OCI-LY1 (cell line): ENCODE results near the gene GMDS.

Experiments used
- H2AFZ ChIP-seq: fragments of 200-600 bp; sonication (generic), shearing (Covaris generic); 2 replicates; pipeline ENCODE4 v1.6.0; 2014; ENCODE audit warnings: antibody characterized with exemption, mild to moderate bottlenecking, low read length
- H3F3A ChIP-seq: fragments of 200-600 bp; sonication (generic), shearing (Covaris generic); 2 replicates; pipeline ENCODE4 v1.6.0; 2014; ENCODE audit warnings: mild to moderate bottlenecking, antibody characterized with exemption, low read length, moderate library complexity; ENCODE audit not compliant: insufficient read depth
- H3K27ac ChIP-seq: fragments of 200-600 bp; sonication (generic); 2 replicates; pipeline ENCODE4 v1.5.1; 2014; ENCODE audit warnings: low read length, mixed run types, mild to moderate bottlenecking, low read depth; ENCODE audit not compliant: poor library complexity, severe bottlenecking
- H3K27me3 ChIP-seq: fragments of 200-600 bp; sonication (generic); 2 replicates; pipeline ENCODE4 v1.6.0; 2014; ENCODE audit warnings: antibody characterized with exemption, mild to moderate bottlenecking, low read length, moderate library complexity; ENCODE audit not compliant: insufficient read depth
- H3K36me3 ChIP-seq: fragments of 200-600 bp; sonication (generic); 2 replicates; pipeline ENCODE4 v1.6.1; 2014; ENCODE audit warnings: mild to moderate bottlenecking, antibody characterized with exemption, low read length, moderate library complexity, mixed read lengths; ENCODE audit not compliant: insufficient read depth
- H3K4me1 ChIP-seq: fragments of 200-600 bp; sonication (generic); 2 replicates; pipeline ENCODE4 v1.5.1; 2014; ENCODE audit warnings: mild to moderate bottlenecking, low read length, moderate library complexity; ENCODE audit not compliant: insufficient read depth, severe bottlenecking
- H3K4me2 ChIP-seq: fragments of 200-600 bp; sonication (generic), shearing (Covaris generic); 2 replicates; pipeline ENCODE4 v1.6.1; 2014; ENCODE audit warnings: low read length
- H3K4me3 ChIP-seq: fragments of 200-600 bp; sonication (generic); 2 replicates; pipeline ENCODE4 v1.5.1; 2014; ENCODE audit warnings: low read length, low read depth, mild to moderate bottlenecking, mixed read lengths; ENCODE audit not compliant: poor library complexity, severe bottlenecking
- H3K79me2 ChIP-seq: fragments of 200-600 bp; shearing (Covaris generic); 2 replicates; pipeline ENCODE4 v1.6.1; 2016; ENCODE audit warnings: mixed run types, low read length, mixed read lengths; ENCODE audit not compliant: insufficient read depth
- H3K9ac ChIP-seq: fragments of 200-600 bp; sonication (generic), shearing (Covaris generic); 2 replicates; pipeline ENCODE4 v1.6.1; 2014; ENCODE audit warnings: mild to moderate bottlenecking, low read length, mixed read lengths
- H3K9me2 ChIP-seq: fragments of 200-600 bp; sonication (generic), shearing (Covaris generic); 2 replicates; pipeline ENCODE4 v1.6.1; 2014; ENCODE audit warnings: low read depth, mild to moderate bottlenecking, low read length, mixed read lengths
- H3K9me3 ChIP-seq: fragments of 200-600 bp; shearing (Covaris generic); 2 replicates; pipeline ENCODE4 v1.6.1; 2014; ENCODE audit warnings: low read length, mixed read lengths
- H4K20me1 ChIP-seq: fragments of 200-600 bp; sonication (generic), shearing (Covaris generic); 2 replicates; pipeline ENCODE4 v1.6.0; 2016; ENCODE audit warnings: mild to moderate bottlenecking, low read length; ENCODE audit not compliant: insufficient read depth
- CTCF ChIP-seq: fragments of 200-600 bp; sonication (generic), shearing (Covaris generic); IDR thresholded peaks from 2 replicates; pipeline ENCODE4 v1.5.1; 2017; ENCODE audit warnings: mild to moderate bottlenecking, antibody characterized with exemption, low read length, moderate library complexity, mixed read lengths
- EZH2 ChIP-seq: fragments of 200-600 bp; sonication (generic), shearing (Covaris generic); IDR thresholded peaks from 2 replicates; pipeline ENCODE4 v1.8.0; 2017; ENCODE audit warnings: borderline replicate concordance, mixed run types, mild to moderate bottlenecking, antibody characterized with exemption, low read length, moderate library complexity, mixed read lengths

GMDS gene

GRCh38 chr6:1930356-1930755 is 315.0 kb downstream of the GMDS start:
- Histone ChIP-seq H3K27ac (no peak overlapping the region), H3K27me3 (no peaks in the 10 kb centered on the region), H3K79me2 (no peaks in the 10 kb centered on the region), H3K9me2 (no peaks in the 10 kb centered on the region), H3K9me3 (peaks cover 11% of the 10 kb centered on the region), H3K4me3 (no peak overlapping the region), H4K20me1 (no peaks in the 10 kb centered on the region), H3K4me2 (no peak overlapping the region), H3K4me1 (peaks cover 4% of the 10 kb centered on the region), H3F3A (no peaks in the 10 kb centered on the region), H3K36me3 (no peaks in the 10 kb centered on the region; the same call in 1 of the 2 replicates), H3K9ac (no peak overlapping the region), H2AFZ (no peak overlapping the region)
- no peak for TF ChIP-seq CTCF
- no peak for TF ChIP-seq EZH2

- no peaks in the 10 kb centered on the region for H3K27me3 ChIP-seq
- no peaks in the 10 kb centered on the region for H3K9me2 ChIP-seq
- peaks cover 5% of the 10 kb centered on the region for H3K4me1 ChIP-seq
- no peak overlapping the region for H3K4me2 ChIP-seq
- H3K9ac ChIP-seq: no peak overlapping the region
- no peak overlapping the region for H3K4me3 ChIP-seq
- no peaks in the 10 kb centered on the region for H3F3A ChIP-seq
- H2AFZ ChIP-seq: no peak overlapping the region
- TF ChIP-seq EZH2: no peak
- TF ChIP-seq CTCF: no peak
- no peaks in the 10 kb centered on the region for H4K20me1 ChIP-seq
- H3K36me3 ChIP-seq: no peaks in the 10 kb centered on the region; the same call in 1 of the 2 replicates
- H3K27ac ChIP-seq: no peak overlapping the region
- no peaks in the 10 kb centered on the region for H3K79me2 ChIP-seq
- peaks cover 11% of the 10 kb centered on the region for H3K9me3 ChIP-seq
Observed at GRCh38 chr6:1929931-1930330, 315.5 kb downstream of the GMDS start.

- H4K20me1 ChIP-seq: no peaks in the 10 kb centered on the region
Observed at GRCh38 chr6:1925743-1926430, 319.5 kb downstream of the GMDS start.

More at GRCh38 chr6:1925743-1926430, 319.5 kb downstream of the GMDS start:
- TF ChIP-seq EZH2: no peak
- no peak for TF ChIP-seq CTCF
- H3K4me2 ChIP-seq: no peak overlapping the region
- no peaks in the 10 kb centered on the region; the same call in 1 of the 2 replicates for H3K36me3 ChIP-seq
- H3K27me3 ChIP-seq: no peaks in the 10 kb centered on the region
- H3K4me1 ChIP-seq: peaks cover 5% of the 10 kb centered on the region
- no peaks in the 10 kb centered on the region for H3K9me2 ChIP-seq
- no peaks in the 10 kb centered on the region; the same call in 1 of the 2 replicates for H3K9me3 ChIP-seq
- no peaks in the 10 kb centered on the region for H3F3A ChIP-seq
- no peak overlapping the region for H3K9ac ChIP-seq
- H2AFZ ChIP-seq: no peak overlapping the region
- H3K79me2 ChIP-seq: no peaks in the 10 kb centered on the region
- no peak overlapping the region for H3K27ac ChIP-seq
- H3K4me3 ChIP-seq: no peak overlapping the region
